DOHH2 (cell line): Measurements from ENCODE around the gene CSF2RB.

Experiments
- CTCF ChIP-seq: fragments of 200-600 bp; sonication (generic); IDR thresholded peaks from one replicate; pipeline ENCODE4 v1.5.1; 2014; ENCODE audit warnings: antibody characterized with exemption, mild to moderate bottlenecking, low read depth, low read length; ENCODE audit not compliant: poor library complexity, severe bottlenecking
- EZH2phosphoT487 ChIP-seq: fragments of 200-600 bp; sonication (generic); IDR thresholded peaks from 2 replicates; pipeline ENCODE4 v1.6.1; 2017; ENCODE audit warnings: borderline replicate concordance, mild to moderate bottlenecking, antibody characterized with exemption, low read length, moderate library complexity, mixed read lengths

- TF ChIP-seq CTCF (no peak), EZH2phosphoT487 (no peak)
These were observed 21.8 kb upstream of the CSF2RB start for GRCh38 chr22:36891646-36892045.
